Activated CD4-positive, alpha-beta memory T cell treated with anti-CD3 and anti-CD28 coated beads, Interleukin-2, amount 10 ng/mL, durations not matched to agents 7 days and 5 days (primary cell): ENCODE data around the gene DEGS2. TPM values are rescaled to one million over a fixed set of nuclear protein-coding genes. Genes with fewer than 3 reads are reported as not detected.

Source experiments
- CTCF ChIA-PET: fragments of 350-600 bp; sonication (Branson Sonifier 250); formaldehyde crosslinking; loops from one replicate; lab custom pipeline; 2021; ENCODE audit warnings: antibody characterized with exemption, inconsistent platforms; lab: Charles Lee
- POLR2A ChIA-PET: fragments of 350-600 bp; sonication (Branson Sonifier 250); formaldehyde crosslinking; loops from one replicate; lab custom pipeline; 2021; ENCODE audit warnings: antibody characterized with exemption; lab: Charles Lee
- DNase-seq: peaks from one replicate; pipeline ENCODE4 v3.0.0-alpha.2; 2020
- H3K27ac Mint-ChIP-seq: one replicate; pipeline ENCODE4 v1.8.0; 2021; ENCODE audit warnings: mild to moderate bottlenecking, mixed read lengths
- H3K27me3 Mint-ChIP-seq: one replicate; pipeline ENCODE4 v1.8.0; 2021; ENCODE audit warnings: mixed read lengths
- H3K36me3 Mint-ChIP-seq: one replicate; pipeline ENCODE4 v1.8.0; 2021; ENCODE audit warnings: low read depth, mixed read lengths
- H3K4me1 Mint-ChIP-seq: one replicate; pipeline ENCODE4 v1.8.0; 2021; ENCODE audit warnings: mixed read lengths
- H3K4me3 Mint-ChIP-seq: one replicate; pipeline ENCODE4 v1.8.0; 2021; ENCODE audit warnings: mild to moderate bottlenecking, mixed read lengths
- H3K9me3 Mint-ChIP-seq: one replicate; pipeline ENCODE4 v1.8.0; 2021; ENCODE audit warnings: mixed read lengths
- total RNA-seq, 2 experiments: library from RNA; stranded (reverse); gene quantifications; one replicate each; pipeline ENCODE4 v1.2.3, GENCODE V29; 2021

Gene DEGS2
- total RNA-seq, 2 experiments from 2014 or later, result 0.20 to 0.25 TPM

- Mint-ChIP-seq H3K27ac (peak overlapping the region; percentile 77), H3K36me3 (peaks cover 90% of the 10 kb centered on the region), H3K9me3 (no peaks in the 10 kb centered on the region), H3K4me1 (peaks cover 94% of the 10 kb centered on the region), H3K4me3 (peak overlapping the region; percentile 56), H3K27me3 (no peaks in the 10 kb centered on the region)
- POLR2A ChIA-PET, result interaction anchor here (1.4 to 58.4 kb wide), 5 partner anchors 17 to 43 kb away, joined by 3 to 1586 read pairs (median 21); partner anchors contain the start of gene EVL
- DNase-seq, result no peak
- CTCF ChIA-PET, result interaction anchor here (0.8 to 28.0 kb wide), 10 partner anchors 9 to 121 kb away, joined by 3 to 563 read pairs (median 3); partner anchors contain the start of gene EVL
Observed at GRCh38 chr14:100104006-100104352, 55.5 kb downstream of the DEGS2 start.

- Mint-ChIP-seq H3K4me3 (peak overlapping the region; percentile 56), H3K27ac (peak overlapping the region; percentile 77), H3K27me3 (no peaks in the 10 kb centered on the region), H3K36me3 (peaks cover 90% of the 10 kb centered on the region), H3K9me3 (no peaks in the 10 kb centered on the region), H3K4me1 (peaks cover 94% of the 10 kb centered on the region)
- POLR2A ChIA-PET, result interaction anchor here (0.9 to 58.4 kb wide), 6 partner anchors 8 to 43 kb away, joined by 3 to 1586 read pairs (median 14); partner anchors contain the start of gene EVL
- DNase-seq, result peak; percentile 34
- CTCF ChIA-PET, result interaction anchor here (0.7 to 28.0 kb wide), 11 partner anchors 10 to 133 kb away, joined by 3 to 563 read pairs (median 4); partner anchors contain the start of gene EVL
Observed at GRCh38 chr14:100103250-100104005, 56.0 kb downstream of the DEGS2 start.

DNA sequence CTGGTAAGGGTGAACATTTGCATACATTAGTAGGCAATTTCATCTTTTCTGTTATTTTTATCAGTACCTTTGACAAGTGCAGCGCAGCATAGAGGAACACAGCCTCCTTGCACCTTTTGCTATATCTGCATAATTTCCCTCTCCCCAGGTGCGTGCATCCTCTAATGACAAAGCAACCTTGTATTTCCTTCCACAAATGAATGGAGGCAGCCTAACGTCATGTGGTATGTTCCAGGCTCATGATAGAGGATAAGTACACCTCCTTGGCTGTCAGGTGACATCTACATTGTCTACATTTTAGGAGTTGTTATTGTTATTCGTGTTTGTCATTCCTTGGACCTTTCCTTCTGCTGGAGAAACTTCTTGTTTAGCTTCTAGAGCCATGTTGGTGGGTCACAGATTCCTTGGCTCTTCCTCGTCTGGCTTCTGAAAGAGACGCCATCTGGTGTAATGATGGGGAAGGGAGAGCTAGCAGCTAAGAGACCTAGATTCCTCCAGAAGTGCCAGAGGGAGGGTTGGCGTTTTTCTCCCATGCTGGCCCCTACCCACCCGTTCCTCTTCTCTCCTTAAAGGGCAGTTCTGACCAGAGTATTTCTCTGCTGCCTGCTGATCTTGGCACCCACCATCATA is 57.2 kb downstream of the DEGS2 start:
- ChIA-PET POLR2A (interaction anchor here (0.9 to 58.4 kb wide), 5 partner anchors 9 to 42 kb away, joined by 3 to 1586 read pairs (median 21); partner anchors contain the start of gene EVL), CTCF (interaction anchor here (0.7 to 28.0 kb wide), 2 partner anchors 10 to 27 kb away, joined by 4 to 563 read pairs; partner anchors contain the start of gene EVL)
- peak overlapping the region; percentile 31 for H3K27ac Mint-ChIP-seq
- peaks cover 93% of the 10 kb centered on the region for H3K4me1 Mint-ChIP-seq
- H3K4me3 Mint-ChIP-seq, result no peak overlapping the region
- no peaks in the 10 kb centered on the region for H3K9me3 Mint-ChIP-seq
- H3K27me3 Mint-ChIP-seq, result no peaks in the 10 kb centered on the region
- peaks cover 91% of the 10 kb centered on the region for H3K36me3 Mint-ChIP-seq
- no peak for DNase-seq

DNA sequence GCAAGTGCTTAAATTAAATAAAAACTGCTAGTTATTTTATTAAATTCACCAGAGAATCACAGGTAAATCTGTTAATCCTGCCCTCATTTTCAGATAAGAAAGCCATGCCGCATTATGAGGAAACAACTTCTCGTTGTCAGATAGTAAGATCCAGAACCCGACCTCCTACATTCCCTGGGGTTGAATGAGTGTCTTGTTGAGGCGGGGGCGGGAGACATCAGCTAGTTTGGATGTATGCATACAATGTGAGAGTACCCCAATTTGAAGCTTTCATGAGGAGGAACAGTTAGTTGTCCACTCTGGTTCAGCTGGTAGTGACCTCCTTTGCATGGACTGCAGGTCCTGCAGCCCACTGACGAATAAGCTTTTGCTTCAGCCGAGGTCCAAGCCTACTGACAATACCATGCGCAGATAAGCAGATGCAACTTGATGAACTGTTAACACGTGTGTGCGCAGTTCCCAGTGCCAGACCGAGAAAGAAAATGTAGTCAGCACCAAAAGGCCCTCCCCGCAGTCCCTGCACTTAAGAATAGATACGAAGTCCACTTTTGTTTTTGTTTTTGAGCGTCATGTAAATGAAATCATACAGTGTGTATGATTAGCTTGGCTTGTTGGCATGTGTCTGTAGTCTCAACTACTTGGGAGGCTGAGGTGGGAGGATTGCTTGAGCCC is 59.3 kb downstream of the DEGS2 start:
- peak overlapping the region; percentile 71 for H3K27ac Mint-ChIP-seq
- ChIA-PET POLR2A (interaction anchor here (1.2 to 58.4 kb wide), 5 partner anchors 11 to 39 kb away, joined by 3 to 1586 read pairs (median 6); partner anchors contain the start of gene EVL), CTCF (interaction anchor here (0.6 to 28.0 kb wide), 8 partner anchors 8 to 94 kb away, joined by 3 to 563 read pairs (median 4); partner anchors contain the start of gene EVL)
- no peak for DNase-seq
- H3K36me3 Mint-ChIP-seq, result peaks cover 91% of the 10 kb centered on the region
- H3K4me3 Mint-ChIP-seq, result peak overlapping the region; percentile 14
- H3K4me1 Mint-ChIP-seq, result peaks cover 92% of the 10 kb centered on the region
- H3K9me3 Mint-ChIP-seq, result no peaks in the 10 kb centered on the region
- no peaks in the 10 kb centered on the region for H3K27me3 Mint-ChIP-seq

DNA sequence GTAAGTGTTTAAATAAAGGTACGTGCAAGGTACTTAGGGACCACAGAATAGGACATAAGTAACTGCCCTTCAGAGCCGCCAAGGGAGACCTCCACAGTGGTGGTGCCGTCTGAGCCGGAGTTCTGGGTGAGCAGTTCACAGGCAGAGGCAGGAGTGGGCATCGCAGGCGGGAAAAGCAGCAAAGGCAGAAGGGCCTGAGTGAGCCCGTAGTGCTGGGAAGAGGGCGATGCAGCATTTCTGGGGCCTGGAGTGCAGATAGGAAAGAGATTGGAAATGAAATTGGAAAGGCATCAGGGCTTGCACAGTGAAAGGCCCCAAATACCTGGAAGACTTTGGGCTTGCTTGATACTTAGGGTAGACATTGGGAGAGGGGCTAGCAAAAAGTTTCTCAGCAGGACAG is 61.3 kb downstream of the DEGS2 start:
- no peak overlapping the region for H3K4me3 Mint-ChIP-seq
- CTCF ChIA-PET, result interaction anchor here (28.0 kb wide), 1 partner anchor 22 kb away, joined by 563 read pairs; the partner anchor contains the start of gene EVL
- no peaks in the 10 kb centered on the region for H3K27me3 Mint-ChIP-seq
- POLR2A ChIA-PET, result interaction anchor here (4.6 to 58.4 kb wide), 2 partner anchors 18 to 37 kb away, joined by 37 to 1586 read pairs; partner anchors contain the start of gene EVL
- no peak for DNase-seq
- H3K4me1 Mint-ChIP-seq, result peaks cover 89% of the 10 kb centered on the region
- H3K36me3 Mint-ChIP-seq, result peaks cover 90% of the 10 kb centered on the region
- H3K9me3 Mint-ChIP-seq, result no peaks in the 10 kb centered on the region
- H3K27ac Mint-ChIP-seq, result peak overlapping the region; percentile 60

- Mint-ChIP-seq H3K4me3 (no peak overlapping the region), H3K27me3 (no peaks in the 10 kb centered on the region), H3K4me1 (peaks cover 86% of the 10 kb centered on the region), H3K27ac (no peak overlapping the region), H3K36me3 (peaks cover 87% of the 10 kb centered on the region), H3K9me3 (no peaks in the 10 kb centered on the region)
- DNase-seq, result no peak
- ChIA-PET POLR2A (interaction anchor here (1.5 to 58.4 kb wide), 3 partner anchors 12 to 36 kb away, joined by 4 to 1586 read pairs (median 37); partner anchors contain the start of gene EVL), CTCF (interaction anchor here (0.6 to 28.0 kb wide), 4 partner anchors 10 to 21 kb away, joined by 3 to 563 read pairs (median 7); partner anchors contain the start of gene EVL)
Observed at GRCh38 chr14:100096656-100097055, 62.8 kb downstream of the DEGS2 start.

Other genes starting within 250 kb of the DEGS2 start
- 100 to 1,000 TPM; 771 to 787 TPM for gene EVL, start 94.2 kb downstream of the DEGS2 start, total RNA-seq
- 10 to 100 TPM; 94.0 to 95.6 TPM for gene YY1, start 79.5 kb upstream of the DEGS2 start, total RNA-seq
- 1 to 10 TPM; 8.2 to 8.9 TPM for gene SLC25A29, start 146.8 kb upstream of the DEGS2 start, total RNA-seq
- gene SLC25A47, start 163.7 kb upstream of the DEGS2 start, total RNA-seq, result not detected
- 1 to 10 TPM; 6.1 to 6.9 TPM for gene WDR25, start 216.8 kb upstream of the DEGS2 start, total RNA-seq